GM13976 (cell line): ENCODE data around the gene PPP3CA.

Source experiments
- DNase-seq: peaks from one replicate; pipeline ENCODE4 v3.0.0; 2012; ENCODE audit warnings: low spot score
- in situ Hi-C: fragments of 300-500 bp; cut with MboI; formaldehyde crosslinking; loops from one replicate; pipeline ENCODE4 v1.12.0; 2022; ENCODE audit warnings: low sequenced_read_pairs, mixed read lengths, inconsistent platforms; ENCODE audit not compliant: unreplicated experiment
- TF ChIP-seq, protein P1 (sequence below): IDR thresholded peaks from 2 replicates; pipeline ENCODE4 v1.5.1; 2012; ENCODE audit warnings: borderline replicate concordance, mild to moderate bottlenecking; ENCODE audit not compliant: insufficient read depth; ENCODE audit errors: extremely low read depth, missing control alignments, control extremely low read depth

The PPP3CA gene

DNA sequence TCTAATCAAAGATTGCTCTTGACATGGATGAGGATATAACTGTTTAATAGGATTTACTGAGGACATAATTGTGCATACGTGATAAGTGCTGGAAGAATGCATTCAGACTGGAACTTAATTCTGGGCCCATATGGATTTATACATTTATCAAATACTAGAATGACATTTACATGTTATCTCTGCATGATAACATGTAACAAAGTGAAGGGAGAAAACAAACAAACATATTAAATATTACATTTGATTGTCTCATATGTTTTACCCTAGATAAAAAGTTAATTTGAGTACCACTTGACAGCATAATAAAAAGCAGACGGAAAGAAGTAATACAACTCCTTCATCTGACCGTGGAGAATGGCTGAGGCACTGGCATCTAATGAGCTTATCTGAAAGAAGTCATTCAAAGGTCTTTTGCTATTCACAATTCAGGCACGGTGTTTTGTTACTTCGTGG is 297.8 kb downstream of the PPP3CA start:
- TF ChIP-seq, protein P1, sequence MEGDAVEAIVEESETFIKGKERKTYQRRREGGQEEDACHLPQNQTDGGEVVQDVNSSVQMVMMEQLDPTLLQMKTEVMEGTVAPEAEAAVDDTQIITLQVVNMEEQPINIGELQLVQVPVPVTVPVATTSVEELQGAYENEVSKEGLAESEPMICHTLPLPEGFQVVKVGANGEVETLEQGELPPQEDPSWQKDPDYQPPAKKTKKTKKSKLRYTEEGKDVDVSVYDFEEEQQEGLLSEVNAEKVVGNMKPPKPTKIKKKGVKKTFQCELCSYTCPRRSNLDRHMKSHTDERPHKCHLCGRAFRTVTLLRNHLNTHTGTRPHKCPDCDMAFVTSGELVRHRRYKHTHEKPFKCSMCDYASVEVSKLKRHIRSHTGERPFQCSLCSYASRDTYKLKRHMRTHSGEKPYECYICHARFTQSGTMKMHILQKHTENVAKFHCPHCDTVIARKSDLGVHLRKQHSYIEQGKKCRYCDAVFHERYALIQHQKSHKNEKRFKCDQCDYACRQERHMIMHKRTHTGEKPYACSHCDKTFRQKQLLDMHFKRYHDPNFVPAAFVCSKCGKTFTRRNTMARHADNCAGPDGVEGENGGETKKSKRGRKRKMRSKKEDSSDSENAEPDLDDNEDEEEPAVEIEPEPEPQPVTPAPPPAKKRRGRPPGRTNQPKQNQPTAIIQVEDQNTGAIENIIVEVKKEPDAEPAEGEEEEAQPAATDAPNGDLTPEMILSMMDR, result no peak
- DNase-seq, result no peak
- in situ Hi-C loops, result no loop called here

DNA sequence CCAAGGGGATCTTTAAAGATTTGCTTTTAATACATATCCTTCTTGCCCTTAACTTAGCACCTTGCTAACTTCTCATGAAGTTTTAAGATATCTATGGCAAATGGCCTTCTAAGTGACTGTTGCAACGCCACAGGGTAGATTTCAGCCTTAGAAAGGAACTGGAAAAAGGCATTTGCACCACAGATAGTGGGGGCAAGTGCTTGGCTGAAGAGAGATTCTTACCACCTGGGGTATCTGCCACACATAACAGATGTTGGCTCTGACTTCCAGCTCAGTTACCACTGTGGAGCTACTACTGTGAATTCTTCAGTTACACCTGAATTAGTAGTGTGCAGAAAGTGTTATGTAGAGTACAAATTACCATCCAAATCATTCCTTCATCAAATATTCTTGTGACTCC is 302.6 kb downstream of the PPP3CA start:
- in situ Hi-C loops, result no loop called here
- DNase-seq, result no peak
- TF ChIP-seq, protein P1, result no peak

DNA sequence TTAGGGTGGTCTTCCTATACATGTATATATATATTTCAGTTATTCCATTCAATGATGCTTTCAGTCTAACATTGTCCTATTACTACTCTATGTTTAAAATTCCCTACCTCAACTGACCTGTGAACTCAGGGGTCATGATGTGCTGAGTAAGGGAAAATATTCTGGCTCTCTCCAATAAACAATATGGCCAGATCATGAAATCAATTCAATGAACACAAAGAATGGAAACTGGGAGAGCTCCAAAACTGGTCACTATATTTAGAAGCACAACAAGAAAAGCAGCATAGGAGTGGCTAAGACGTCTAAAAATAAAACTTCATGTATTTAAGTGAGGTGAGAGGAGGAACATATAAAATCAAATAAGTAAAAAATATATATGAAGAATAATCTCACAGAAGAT is 304.5 kb downstream of the PPP3CA start:
- DNase-seq, result no peak
- TF ChIP-seq, protein P1, result no peak
- in situ Hi-C loops, result no loop called here

DNA sequence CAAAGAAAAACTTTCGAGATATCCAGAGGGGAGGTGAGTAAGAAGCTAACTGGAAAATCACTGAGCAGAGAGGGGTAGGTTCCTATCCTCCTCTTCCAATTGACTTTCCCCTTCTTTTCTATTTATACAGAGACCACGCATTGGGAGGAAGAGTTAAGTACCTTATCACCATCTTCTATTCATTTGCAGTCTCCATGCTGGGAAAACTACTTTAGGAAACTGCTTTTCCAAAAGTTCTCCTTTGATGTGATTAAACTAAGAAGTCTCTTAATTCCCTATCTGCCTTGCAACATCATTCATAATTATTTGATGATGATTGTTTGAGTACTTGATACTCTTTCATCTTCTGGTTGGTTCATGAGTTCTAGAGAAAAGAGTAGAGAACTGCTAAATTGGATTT is 306.6 kb downstream of the PPP3CA start:
- DNase-seq, result no peak
- TF ChIP-seq, protein P1, result no peak
- in situ Hi-C loops, result no loop called here

DNA sequence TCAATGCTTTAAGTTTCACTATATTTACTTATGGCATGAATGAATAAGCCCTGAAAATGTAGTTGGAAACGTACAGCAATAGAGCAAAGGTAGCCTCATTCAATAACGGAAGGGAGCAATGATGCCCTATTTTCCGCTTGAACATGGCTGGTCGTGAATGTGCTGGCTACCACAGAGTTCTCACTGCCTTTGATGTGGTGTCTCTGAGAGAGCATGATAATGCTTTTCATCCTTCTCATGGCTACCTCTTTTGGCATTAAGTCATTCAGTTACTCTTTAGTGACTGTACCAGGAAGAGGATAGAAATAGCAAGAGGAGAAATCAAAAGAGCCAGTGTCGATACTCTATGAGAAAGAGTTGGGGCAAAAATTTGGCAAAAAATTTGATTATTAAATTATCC is 308.0 kb downstream of the PPP3CA start:
- in situ Hi-C loops, result no loop called here
- no peak for DNase-seq
- TF ChIP-seq, protein P1, result no peak

DNA sequence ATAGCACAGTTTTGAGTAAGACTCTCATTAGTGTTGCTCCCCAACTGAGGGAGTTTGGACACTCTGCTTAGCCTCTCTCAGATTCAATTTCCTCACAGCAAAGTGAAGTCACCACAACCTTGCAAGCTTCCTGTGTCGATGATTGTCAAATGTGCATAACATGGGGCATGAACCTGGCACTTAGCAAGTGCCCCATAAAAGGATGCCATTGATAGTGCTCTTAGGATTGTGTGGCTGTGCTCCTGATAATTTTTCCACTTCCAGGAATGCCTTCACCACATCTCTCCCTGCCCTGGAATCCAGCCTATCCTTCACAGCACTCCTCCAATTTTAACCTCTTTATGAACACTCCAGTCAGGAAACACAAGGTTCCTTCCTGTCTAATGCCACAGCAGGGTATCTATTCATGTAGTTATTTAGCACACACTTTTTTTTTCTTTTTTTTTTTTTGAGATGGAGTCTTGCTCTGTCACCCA is 309.4 kb downstream of the PPP3CA start:
- DNase-seq, result no peak

More for the DNA sequence above, 309.4 kb downstream of the PPP3CA start:
- TF ChIP-seq, protein P1, result no peak
- in situ Hi-C loops, result no loop called here
